Epidermal melanocyte (primary cell): ENCODE measurements around the gene ELFN1.
"Not testable (repeated sequence)": the region's sequence is repeated elsewhere in the genome, so short reads cannot be mapped to it uniquely, and the experiment has no call there.

Source experiments
- DNase-seq: peaks from one replicate; pipeline ENCODE4 v3.0.0; 2011; ENCODE audit warnings: low spot score; ENCODE audit not compliant: insufficient read length

ELFN1 gene

DNA sequence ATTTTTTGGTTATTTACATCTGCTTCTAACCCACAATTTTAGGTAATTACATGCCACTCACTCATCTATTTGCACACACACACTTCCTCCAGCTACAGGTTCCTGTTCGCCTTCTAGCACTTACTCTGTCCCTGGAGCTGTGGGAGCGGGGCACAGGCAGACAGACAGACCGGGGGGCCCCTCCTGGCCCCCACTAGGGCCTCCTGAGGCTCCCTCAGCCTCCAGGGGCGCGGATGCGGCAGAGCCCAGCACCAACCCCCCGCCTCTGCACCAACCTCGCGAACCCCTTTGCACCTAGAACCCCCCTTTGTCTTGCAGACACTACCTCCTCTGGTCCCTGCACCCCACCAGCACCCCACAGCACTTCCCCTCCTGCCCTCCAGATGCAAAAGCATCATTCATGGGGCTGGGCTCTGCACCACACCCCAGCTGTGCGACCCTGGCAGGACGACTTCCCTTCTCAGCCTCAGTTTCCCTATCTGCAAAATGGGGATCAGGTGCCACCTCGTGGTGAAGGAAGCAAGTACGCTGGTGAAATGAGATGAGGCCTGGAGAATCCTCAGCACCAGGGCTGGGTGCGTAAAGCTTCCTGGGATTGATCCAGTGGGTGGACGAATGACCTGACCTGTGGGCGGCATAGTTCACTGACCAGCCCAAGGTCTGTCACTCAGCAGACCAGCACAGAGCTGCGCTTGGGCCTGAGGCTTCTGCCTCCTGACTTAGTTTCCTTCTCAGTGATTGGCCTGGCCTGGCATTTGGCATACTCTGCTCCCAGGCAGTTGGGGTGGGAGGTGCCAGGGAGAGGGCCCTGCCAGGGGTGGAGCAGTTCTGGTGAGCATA is 37.9 kb downstream of the ELFN1 start:
- no peak for DNase-seq

DNA sequence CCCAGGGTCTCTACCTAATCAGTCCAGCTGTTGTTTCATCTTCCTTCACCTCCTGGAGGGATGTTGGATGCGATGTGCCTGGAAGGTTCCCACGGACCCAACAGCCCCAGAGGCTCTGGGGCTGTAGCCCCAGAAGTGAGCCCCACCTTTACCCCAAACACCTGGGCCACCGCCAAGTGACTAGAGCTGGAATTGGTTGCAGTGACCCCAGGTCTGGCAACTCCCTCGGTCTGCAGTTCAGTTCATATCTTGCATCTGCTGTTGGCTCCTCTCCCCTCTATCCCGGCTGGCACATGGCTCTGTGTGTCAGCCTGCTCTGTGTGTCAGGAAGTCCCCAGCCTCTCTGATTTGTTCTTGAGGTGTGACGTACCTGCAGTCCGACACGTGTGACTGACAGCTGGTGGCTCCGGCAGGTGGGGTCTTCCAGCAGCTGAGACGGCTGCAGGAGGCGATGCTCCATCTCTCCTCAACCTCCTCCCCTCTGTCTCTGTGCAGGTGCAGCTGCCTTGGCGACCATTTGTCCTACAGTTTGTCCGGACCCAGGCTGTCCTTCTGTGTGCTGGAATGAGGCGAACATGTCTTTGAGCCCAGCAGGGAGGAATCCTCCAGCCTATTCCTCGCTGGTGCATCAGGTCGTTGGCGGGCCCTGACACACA is 38.6 kb downstream of the ELFN1 start:
- DNase-seq = no peak

DNA sequence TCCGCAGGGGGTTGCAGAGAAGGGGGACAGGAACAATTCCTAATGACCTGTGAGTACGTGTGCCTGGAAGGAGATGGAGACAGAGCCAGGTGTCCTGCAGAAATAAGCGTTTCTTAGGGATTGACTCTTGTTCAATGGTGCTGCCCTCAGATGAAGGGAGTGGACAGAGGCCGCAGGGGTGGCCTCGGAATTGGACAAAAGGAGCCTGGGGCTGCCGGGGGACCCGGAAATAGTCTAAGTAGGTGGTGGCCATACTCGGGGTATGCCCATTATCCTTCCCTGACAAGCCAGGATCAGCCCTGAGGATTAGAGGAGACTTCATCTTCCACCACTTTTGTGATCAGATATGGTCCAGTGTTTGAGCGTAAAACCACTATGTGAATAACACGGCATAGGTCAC is 39.2 kb downstream of the ELFN1 start:
- DNase-seq = no peak

DNA sequence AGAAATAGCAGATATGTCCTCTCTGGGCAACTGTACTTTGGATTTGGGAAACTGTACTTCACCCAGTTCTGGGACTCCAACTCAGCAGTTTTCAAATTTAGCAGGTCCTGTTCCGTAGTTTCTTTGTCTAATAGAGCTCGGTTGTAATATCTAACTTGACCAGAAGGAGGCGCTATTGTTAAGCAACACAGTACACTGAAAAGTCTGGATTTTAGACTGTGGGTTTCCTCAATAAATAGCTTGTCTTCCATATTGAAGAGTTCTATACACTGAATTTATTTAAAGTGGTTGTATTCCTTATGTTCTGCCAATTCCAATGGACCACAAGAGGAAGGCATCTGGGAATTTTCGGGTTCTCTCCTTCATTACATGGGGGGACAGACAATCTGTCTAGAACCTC is 39.8 kb downstream of the ELFN1 start:
- no peak for DNase-seq

DNA sequence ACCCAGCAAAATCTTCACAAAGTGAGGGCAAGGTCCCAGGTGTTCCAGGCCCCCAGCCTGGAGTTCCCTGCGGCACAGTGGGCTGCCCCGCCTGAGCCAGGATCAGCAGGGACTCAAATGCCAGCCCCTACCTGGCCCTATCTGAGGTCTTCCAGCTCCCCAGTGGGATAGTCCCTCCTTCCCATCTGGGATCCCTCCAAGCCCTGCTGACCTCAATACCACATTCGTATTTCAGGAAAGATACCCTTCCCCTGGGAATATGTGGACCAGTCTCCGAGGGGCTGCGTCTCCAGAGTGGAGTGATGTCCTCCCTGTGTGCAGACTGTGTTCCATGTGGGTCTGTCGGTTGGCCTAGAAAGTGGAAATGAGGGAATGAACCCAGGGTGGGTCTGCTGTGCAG is 40.9 kb downstream of the ELFN1 start:
- no peak for DNase-seq

DNA sequence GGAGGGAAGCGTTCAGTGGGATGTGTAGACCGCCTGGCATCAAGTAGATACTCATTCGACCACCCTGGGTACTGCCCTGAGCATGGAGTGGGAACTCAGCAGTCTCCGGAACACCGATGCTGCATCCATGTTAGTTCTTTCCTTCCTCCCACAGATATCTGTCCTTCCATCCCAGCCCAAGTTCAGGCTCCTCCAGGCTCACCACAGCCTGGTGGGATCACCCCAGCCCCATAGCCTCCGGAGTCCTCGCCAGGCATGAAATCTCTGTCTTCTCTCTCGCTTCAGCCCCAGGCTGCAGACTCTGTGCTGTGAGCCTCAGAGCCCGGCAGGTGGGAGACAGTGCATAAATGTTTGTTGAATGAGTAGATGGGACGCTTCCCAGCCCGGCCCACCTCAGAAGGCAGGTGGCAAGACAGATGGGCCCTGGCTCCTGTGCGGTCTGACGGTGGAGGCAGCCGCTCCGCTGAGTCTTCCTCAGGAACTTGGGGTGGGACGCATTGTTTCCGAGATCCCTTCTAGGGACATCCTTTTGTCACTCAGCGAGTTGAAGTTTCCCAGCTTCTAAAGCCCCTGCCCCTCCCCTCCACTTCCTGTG is 42.9 kb downstream of the ELFN1 start:
- peak; percentile 11 for DNase-seq

DNA sequence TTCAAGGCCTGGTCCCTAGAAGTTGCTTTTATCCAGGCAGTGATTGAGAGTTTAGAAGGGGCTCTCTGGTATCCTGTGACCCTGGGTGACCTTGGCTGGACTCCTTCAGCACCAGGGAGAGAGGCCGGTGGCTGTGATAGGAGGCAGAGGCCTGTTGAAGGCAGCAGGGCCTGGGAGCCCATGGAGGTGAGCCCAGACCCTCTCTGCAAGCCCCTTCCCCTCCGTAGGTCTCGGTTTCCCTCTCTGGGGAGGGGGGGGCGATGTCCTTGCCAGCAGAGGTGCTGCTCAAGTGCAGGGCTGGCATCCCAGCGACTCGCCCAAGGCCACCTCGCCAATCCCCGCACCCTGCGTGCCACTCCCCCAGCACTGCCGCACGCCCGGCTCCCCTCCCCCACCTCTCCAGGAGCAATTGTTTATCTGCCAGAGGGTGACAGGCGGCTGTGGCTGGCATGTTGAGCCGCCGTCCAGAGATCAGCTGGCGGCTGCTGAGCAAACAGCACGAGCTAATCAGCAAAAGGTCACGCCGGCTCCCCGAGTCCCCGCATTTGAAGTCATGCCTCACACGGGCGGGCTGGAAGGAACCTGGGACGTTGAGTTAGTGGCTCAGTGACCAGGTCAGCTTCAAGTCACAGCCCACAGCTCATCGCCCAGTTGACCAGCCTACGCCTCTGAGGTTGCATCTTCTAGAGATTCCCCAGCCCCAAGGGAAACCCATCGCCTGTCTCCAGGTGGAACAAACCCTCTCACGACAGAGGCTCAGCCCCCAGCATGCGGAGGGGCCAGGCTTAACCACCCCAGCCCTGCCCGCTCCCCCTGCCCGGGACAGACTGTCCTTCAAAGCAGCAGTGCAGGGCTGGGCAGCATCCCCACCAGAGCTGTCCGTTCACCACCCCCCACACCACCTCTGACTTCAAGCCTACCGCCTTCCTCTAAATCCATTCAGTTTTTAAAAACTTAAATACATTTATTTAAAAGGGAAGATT is 43.7 kb downstream of the ELFN1 start:
- peak; percentile 9 for DNase-seq

DNA sequence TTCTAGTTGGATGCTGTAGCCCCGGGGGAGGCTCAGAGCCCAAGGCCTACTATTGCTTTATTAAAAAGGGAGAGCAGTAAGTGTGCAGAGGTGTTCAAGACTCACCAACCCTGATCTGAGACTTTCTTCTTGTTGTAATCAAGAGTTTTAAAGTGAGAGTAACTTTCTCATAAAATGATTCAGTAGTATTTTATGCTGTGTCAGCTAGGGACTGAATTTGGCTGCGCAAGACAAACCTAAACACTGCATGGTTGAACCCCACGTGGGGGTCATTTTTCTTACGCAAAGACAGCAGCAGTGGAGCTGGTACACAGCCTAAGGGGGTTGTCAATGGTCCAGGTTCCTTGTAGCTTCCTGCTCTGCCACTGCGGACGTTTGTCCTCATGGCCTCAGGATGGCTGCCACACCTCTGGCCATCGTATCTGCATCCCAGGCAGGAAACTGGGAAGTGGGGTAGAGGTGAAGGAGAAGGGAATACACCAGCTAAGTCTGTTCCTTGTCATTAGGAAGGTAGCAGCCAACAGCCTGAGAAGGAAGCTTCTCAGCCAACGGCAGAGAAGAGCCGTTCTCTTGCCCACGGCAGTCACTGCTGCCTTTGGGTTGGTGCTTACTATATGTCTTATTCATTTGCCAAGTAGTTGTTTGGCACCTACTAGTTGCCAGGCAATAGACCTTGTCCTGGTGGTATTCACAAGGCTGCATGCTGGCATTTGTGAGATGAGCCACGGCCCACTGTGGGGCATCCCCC is 44.7 kb downstream of the ELFN1 start:
- peak; percentile 8 for DNase-seq

DNA sequence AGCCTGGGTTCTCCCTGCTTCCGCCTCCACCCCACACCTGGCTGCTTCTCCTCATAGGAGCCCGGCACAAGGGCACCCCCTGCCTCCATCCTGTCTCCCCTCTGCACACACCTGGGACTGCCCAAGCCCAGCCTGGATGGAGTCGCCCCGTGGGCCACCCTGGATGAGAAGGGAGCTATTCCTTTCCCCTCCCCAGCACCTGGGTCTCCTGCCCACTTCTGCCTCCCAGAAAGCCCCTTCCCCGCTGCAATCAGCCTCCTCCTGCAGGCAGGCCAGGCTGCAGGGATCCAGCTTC is 45.2 kb downstream of the ELFN1 start:
- DNase-seq = no peak

DNA sequence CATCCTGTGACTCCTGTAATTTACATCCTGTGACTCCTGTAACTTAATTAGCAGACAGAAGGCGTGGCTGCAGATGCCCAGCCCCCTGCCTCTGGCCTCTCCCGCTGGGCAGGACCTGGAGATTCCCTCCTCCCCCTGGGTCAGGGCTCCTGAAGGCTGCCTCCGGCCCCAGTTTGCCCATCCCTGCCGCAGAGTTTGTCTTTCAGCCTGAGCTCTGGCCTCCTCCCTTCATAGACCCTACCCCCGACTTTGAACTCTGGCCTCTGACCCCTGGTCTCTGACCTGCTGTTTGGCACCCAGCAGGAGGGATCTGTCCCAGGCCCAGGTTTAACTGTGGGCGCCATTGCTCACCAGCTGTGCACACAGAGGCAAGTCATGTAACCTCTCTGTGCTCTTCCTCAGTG is 45.6 kb downstream of the ELFN1 start:
- peak; percentile 8 for DNase-seq

DNA sequence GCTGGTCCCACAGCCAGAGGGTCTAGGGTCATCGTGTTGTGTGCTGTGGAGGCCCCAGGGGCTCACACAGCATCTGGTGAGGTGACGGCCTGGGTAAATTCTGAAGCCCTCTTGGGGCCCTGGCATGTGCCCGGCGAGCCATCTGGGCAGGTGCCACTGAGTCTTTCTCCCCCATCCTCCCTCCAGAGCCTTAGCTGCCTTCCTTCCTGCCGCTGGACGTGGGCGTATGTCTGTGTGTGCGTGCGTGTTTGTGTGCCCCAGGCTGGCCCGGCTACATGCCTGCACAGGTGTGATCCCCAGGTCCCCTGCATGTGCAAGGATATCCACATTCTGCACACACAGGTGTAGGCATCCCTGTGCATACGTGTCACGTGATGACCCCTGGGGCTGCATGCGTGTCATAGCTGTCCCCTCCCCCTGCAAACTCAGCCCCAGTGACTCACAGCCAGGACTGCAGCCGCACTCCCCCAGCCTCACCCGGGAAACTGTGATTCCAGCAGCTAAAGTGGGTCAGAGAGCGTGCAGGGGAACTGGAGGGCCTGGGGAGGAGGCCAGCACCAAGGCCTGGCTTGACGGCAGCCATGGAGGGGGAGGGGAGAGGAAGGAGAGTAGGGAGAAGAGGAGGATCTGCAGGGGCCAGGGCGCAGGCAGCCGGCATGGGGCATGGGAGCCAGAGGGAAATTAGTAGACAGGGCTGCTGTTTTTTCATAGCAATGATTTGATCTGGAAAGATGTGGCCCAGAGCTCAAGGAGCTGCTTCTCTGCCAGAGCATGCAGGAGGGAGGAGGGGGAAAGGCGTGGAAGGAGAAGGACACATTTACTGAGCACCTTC is 46.4 kb downstream of the ELFN1 start:
- DNase-seq = no peak

DNA sequence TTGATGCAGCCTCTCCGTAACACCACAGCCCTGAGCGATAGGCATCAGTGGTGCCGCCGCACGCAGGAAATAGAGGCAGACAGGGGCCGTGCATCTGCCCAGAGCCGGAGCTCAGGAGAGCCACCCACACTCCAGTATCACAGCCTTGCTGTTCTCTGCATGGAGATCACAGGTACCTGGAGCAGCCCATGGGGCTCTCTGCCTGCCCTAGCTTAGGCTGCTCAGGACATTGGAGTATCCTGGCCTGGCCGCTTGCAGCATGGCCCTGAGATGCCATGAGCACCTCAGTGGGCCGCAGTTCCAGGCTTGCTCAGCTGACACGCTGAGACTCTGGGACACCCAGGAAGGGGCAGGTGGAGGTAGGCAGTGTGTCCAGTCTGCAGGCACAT is 47.0 kb downstream of the ELFN1 start:
- no peak for DNase-seq

DNA sequence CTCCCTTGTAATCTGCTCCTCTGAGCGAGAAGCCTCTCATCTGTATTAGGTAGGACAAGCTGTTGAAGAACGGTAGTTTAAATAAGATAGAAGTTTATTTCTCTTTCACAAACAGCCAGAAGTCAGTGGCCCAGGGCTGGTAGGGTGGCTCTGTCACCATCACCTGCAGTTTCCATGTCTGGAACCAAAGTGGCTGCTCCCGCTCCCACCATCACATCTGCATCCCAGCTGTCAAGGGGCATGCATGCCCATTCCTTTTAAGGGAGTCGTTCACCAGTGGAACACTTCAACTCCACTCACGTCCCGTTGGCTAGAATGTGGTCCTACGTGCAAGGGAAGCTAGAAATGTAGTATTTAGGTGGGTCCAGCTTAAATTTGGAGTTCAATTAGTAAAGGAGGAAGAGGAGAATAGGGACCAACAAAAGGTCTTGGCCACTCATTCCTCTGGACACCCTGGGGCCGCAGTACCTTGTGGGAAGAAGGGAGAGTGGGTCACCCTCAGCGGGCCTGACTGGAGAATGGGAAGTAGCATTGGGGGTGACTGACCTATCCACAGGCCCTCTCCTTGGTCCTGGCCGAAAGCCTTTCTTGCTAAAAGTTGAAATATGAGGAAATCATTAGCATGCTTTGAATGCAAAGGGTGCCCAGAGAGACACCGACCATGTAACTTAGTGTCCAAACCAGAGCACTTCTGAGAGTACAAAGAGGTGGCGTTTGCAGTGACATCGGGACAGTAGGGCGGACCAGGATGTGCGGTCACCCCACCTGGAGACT is 48.0 kb downstream of the ELFN1 start:
- no peak for DNase-seq

DNA sequence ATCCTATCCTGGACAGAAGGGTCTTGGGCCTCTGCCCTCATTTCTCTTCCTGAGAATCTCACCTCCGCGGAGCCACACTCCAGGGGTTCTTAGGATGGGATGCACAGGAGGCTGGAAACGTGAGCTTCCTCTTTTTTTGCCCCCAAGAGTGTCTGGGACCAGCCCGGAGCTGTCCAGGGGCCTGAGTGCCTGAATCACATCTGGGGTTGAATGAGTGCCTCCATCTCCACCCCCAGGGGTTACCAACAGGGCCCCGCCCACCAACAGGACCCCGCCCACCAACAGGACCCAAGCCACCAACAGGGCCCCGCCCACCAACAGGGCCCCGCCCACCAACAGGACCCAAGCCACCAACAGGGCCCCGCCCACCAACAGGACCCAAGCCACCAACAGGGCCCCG is 48.8 kb downstream of the ELFN1 start:
- not testable (repeated sequence) for DNase-seq

DNA sequence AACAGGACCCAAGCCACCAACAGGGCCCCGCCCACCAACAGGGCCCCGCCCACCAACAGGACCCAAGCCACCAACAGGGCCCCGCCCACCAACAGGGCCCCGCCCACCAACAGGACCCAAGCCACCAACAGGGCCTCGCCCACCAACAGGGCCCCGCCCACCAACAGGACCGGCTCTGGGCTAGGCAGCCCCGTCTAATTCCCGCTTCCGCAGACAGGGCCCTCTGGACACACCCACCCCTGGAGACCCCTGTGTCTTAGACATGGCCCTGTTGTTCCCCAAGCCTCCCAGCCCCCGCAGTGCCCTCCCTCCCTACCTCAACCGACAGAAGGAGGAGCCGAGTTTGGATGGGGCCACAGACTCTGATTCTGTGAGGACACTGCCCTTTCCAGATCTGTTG is 49.2 kb downstream of the ELFN1 start:
- DNase-seq = not testable (repeated sequence)

DNA sequence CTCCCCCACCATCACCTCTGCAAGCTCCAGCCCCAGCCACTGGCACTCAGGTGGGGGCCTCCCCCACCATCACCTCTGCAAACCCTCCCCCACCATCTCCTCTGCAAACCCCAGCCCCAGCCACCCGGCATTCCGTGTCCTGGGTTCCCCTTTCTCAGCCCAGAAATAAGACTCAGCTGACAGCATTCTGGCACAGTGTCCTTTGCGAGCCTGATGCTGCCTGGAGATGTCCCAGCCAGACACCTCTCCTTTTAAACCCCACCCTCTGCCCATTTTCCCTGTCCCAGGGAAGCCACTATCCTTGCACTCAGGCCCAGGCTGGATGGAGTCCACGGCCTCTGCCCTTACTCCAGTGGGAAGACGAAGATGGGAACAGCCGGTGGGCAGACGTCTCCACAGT is 49.8 kb downstream of the ELFN1 start:
- no peak for DNase-seq

DNA sequence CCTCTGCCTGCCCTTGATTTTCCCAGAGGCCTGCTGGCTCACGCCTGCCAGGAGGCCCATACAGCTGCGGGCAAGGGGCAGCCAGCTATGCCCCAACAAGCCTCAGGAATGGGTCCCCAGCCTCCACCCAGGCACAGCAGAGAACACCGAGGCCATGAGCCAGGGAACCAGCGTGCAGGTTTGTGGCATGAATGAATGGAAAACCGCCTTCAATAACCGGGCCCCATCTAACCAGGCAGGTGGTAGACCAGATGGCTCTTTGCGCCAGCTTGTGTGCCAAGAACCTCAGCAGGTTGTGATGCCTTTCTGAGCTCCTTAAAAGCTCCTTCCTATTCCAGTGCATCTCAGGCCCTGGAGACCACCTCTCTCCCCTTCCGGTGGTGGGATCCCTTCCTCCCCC is 50.2 kb downstream of the ELFN1 start:
- no peak for DNase-seq

DNA sequence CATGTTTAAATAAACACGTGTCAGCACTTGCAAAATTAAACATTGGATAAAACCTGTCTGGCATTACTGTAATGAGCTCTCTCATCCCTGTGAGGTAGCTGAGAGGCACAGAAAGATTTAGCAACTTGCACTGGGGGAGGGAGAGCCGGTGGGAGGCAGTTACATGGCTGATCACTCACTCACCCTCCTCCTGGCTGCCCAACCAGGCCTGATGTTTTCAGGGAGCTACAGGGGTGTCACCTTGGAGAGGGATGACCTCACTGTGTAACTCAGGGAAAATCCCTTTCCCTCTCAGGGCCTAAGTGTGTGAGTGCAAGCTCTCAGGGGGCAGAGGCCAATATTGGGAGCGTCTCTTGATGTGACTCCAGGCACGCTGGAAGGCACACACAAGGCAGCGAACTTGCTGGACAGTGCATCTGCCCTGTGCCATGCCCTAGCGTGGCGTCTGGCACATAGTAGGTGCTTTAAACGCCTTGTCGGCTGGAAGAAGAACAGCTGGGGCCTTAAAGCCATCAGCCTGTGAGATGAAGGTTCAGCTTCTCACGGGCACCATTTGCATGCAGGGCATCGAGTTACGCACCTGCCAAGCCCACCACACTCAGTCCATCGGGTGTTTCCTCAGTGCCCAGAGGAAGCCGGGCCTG is 51.1 kb downstream of the ELFN1 start:
- no peak for DNase-seq

DNA sequence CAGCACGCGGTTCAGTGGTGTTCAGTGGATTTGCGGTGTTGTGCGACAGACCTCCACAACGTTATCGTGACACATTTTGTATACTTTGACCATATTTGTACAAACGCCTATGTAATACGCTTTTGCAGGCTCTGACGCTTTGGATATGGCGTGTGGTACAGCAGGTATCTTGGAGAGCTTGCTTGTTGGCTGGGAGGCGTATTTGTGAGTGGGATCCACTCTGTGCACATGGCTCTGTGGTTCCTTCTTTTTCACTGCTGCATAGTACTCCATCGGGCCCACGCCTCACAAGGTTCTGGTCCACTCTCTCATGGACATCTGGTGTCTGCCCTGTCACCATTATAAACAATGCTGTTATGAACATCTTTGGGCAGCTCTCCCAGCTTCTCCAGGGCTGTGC is 53.2 kb downstream of the ELFN1 start:
- DNase-seq = no peak
